ENCODE measurements around the gene CDH1. TPM values are rescaled to one million over a fixed set of nuclear protein-coding genes. Genes with fewer than 3 reads are reported as not detected.

CDH1 gene
- total and polyA plus RNA-seq, 10 donors, result 5.2 to 35.9 (median 10.9) TPM

DNA sequence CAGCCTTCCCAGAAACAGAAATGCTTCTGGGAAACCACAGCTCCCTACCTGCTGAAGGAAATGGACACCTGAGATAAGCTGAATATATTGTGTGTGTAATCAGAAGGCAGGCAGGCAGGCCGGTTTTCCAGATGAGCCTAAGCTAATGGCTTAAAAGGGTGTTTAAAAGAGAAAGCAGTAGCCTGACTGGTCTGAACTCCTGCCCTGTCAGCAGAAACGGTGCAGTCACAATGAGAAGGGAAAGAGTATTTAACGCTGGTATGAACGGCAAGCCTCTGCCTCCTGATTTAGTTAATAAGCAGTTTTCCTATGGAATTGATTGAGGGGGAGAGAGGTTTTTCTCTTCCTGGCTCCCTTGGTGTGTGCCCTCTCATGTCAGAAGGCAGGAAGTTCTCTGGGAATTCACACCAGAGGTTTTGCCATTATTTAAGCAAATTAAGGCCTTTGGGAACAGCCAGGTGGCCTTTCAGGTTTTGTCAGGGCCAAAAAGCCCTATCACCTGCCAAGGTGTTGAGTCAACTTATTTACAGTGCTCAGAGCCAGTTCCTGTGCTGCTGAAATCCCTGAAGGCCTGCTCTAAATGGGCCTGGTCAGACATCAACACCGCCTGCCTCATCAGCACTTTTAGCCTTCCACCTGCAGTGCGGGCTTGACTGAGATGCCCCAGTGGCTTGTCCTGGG, 41.6 kb downstream of the CDH1 start:
- Histone ChIP-seq H3K27ac (peak overlapping the region in 4 of 8 donors; percentile 1 to 39 (median 8)), H3K4me3 (no peak overlapping the region), H3K4me1 (peaks cover 0 to 34% (median 10%) of the 10 kb centered on the region in 6 donors), H3K36me3 (no peaks in the 10 kb centered on the region), H3K27me3 (replicated peaks in 1 of 7) (peaks cover 0 to 5% (median 0%) of the 10 kb centered on the region in 7 donors), H3K9me3 (no peaks in the 10 kb centered on the region)
- intact Hi-C loops (cut with DNase I; ENCODE audit: low total_unique reads), result no loop called here
- TF ChIP-seq, protein P1, sequence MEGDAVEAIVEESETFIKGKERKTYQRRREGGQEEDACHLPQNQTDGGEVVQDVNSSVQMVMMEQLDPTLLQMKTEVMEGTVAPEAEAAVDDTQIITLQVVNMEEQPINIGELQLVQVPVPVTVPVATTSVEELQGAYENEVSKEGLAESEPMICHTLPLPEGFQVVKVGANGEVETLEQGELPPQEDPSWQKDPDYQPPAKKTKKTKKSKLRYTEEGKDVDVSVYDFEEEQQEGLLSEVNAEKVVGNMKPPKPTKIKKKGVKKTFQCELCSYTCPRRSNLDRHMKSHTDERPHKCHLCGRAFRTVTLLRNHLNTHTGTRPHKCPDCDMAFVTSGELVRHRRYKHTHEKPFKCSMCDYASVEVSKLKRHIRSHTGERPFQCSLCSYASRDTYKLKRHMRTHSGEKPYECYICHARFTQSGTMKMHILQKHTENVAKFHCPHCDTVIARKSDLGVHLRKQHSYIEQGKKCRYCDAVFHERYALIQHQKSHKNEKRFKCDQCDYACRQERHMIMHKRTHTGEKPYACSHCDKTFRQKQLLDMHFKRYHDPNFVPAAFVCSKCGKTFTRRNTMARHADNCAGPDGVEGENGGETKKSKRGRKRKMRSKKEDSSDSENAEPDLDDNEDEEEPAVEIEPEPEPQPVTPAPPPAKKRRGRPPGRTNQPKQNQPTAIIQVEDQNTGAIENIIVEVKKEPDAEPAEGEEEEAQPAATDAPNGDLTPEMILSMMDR (IDR thresholded peaks at IDR 0.05 in 8 of 11, conservative IDR thresholded peaks at IDR 0.05 in 3 of 11), result no peak
- TF ChIP-seq POLR2AphosphoS5 (IDR thresholded peaks at IDR 0.05), result no peak
- no peak for TF ChIP-seq POLR2A (IDR thresholded peaks at IDR 0.05)
- WGBS, 5 donors, result 53 to 58% (median 53%) methylated on average over 6 of the region's 6 CpGs
- DNase-seq, result no peak

DNA sequence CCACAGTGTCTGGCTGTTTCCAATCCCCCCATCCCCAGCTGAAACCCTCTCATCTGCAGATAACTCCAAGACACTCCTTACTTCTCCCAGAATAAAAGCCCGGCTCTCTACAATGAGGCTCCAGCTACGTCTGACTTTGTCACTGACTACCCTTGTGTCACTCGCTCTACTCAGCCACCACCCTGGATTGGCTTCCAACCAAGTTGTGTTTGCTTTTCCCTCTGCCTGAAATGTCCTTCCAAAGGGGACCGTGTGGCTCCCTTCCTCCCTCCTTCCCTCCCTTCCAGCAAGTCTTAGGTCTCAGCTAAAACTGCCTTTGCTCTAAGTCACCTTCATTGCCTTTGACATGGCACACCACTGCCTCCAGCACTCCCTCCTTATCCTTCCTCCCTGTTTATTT, 42.8 kb downstream of the CDH1 start:
- no peak for DNase-seq
- 80 to 87% (median 86%) methylated on average over 4 of the region's 4 CpGs for WGBS, 5 donors
- intact Hi-C loops (cut with DNase I; ENCODE audit: low total_unique reads), result no loop called here

DNA sequence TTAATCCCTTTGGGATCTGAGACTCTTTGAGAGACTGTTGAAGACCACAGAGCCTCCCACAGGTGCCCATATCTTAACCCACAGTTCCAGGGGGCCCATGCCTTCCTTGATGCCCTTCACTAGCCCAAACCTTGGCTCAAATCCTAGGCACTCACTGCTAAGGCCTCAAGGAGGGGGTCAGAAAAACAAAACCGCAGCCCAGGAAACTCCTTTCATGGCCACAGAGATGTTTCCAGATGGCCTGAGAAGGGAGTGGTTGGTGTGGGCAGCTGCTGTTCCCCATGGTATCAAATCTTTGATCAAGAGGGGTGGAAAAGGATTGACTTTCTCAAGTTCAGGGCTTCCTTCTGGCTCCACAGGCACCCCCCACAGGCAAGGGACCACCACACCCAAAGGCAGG, 44.7 kb downstream of the CDH1 start:
- peaks cover 0 to 5% (median 0%) of the 10 kb centered on the region in 7 donors for H3K27me3 ChIP-seq (replicated peaks in 1 of 7)
- intact Hi-C loops (cut with DNase I; ENCODE audit: low total_unique reads), result no loop called here
- no peak overlapping the region for H3K4me3 ChIP-seq
- TF ChIP-seq, protein P1 (IDR thresholded peaks at IDR 0.05 in 8 of 11, conservative IDR thresholded peaks at IDR 0.05 in 3 of 11), result no peak
- TF ChIP-seq POLR2AphosphoS5 (IDR thresholded peaks at IDR 0.05), result no peak
- no peak for TF ChIP-seq POLR2A (IDR thresholded peaks at IDR 0.05)
- DNase-seq, result no peak
- 13 to 42% (median 22%) methylated on average over 1 of the region's 1 CpG for WGBS, 5 donors
- H3K36me3 ChIP-seq, result no peaks in the 10 kb centered on the region
- H3K9me3 ChIP-seq, result peaks cover 0 to 3% (median 0%) of the 10 kb centered on the region in 8 donors
- H3K4me1 ChIP-seq, result peaks cover 0 to 30% (median 10%) of the 10 kb centered on the region in 6 donors
- H3K27ac ChIP-seq, result peak overlapping the region in 4 of 8 donors; percentile 48 to 62 (median 56)

More for the DNA sequence above, 42.8 kb downstream of the CDH1 start:
- peaks cover 0 to 34% (median 10%) of the 10 kb centered on the region in 6 donors for H3K4me1 ChIP-seq
- TF ChIP-seq, protein P1 (IDR thresholded peaks at IDR 0.05 in 8 of 11, conservative IDR thresholded peaks at IDR 0.05 in 3 of 11), result no peak
- TF ChIP-seq POLR2AphosphoS5 (IDR thresholded peaks at IDR 0.05), result no peak
- TF ChIP-seq POLR2A (IDR thresholded peaks at IDR 0.05), result no peak
- peaks cover 0 to 5% (median 0%) of the 10 kb centered on the region in 7 donors for H3K27me3 ChIP-seq (replicated peaks in 1 of 7)
- H3K27ac ChIP-seq, result no peak overlapping the region
- no peaks in the 10 kb centered on the region for H3K9me3 ChIP-seq
- H3K4me3 ChIP-seq, result no peak overlapping the region
- no peaks in the 10 kb centered on the region for H3K36me3 ChIP-seq

All from spleen (tissue), 11 donors.